SK-N-SH treated with all-trans-retinoic acid at 6 μM for 48 hours (cell line): Measurements from ENCODE around the gene TMEM9B.

Experiments used
- ATAC-seq: fragments of 200-7000 bp; cut with Tn5 transposase; 3 replicates; pipeline ENCODE4 v1.9.1; 2020; ENCODE audit warnings: mild to moderate bottlenecking, moderate library complexity
- ARNTL ChIP-seq: fragments of 450-650 bp; formaldehyde crosslinking; IDR thresholded peaks from 2 replicates; pipeline ENCODE4 v1.5.0; 2020; ENCODE audit warnings: low read depth, mild to moderate bottlenecking, moderate library complexity, borderline replicate concordance
- BACH2 ChIP-seq: fragments of 250-450 bp; sonication (Bioruptor Pico); IDR thresholded peaks from 2 replicates; pipeline ENCODE4 v1.9.0; 2021; ENCODE audit warnings: mild to moderate bottlenecking, borderline replicate concordance
- CREB5 ChIP-seq: fragments of 250-450 bp; sonication (Bioruptor Pico); IDR thresholded peaks from 2 replicates; pipeline ENCODE4 v1.5.1; 2020; ENCODE audit warnings: low read depth, mild to moderate bottlenecking, moderate library complexity
- CSDC2 ChIP-seq: fragments of 250-450 bp; sonication (Bioruptor Pico); IDR thresholded peaks from 2 replicates; pipeline ENCODE4 v1.5.0; 2020; ENCODE audit warnings: mild to moderate bottlenecking, moderate library complexity
- CSRNP3 ChIP-seq: fragments of 250-450 bp; sonication (Bioruptor Pico); IDR thresholded peaks from 2 replicates; pipeline ENCODE4 v1.5.1; 2021; ENCODE audit warnings: mild to moderate bottlenecking, moderate library complexity
- ESRRG ChIP-seq: fragments of 250-450 bp; sonication (Bioruptor Pico); IDR thresholded peaks from 2 replicates; pipeline ENCODE4 v1.6.1; 2021; ENCODE audit warnings: mild to moderate bottlenecking
- GLIS3 ChIP-seq: fragments of 250-450 bp; sonication (Bioruptor Pico); IDR thresholded peaks from 2 replicates; pipeline ENCODE4 v1.5.0; 2020; ENCODE audit warnings: mild to moderate bottlenecking, moderate library complexity
- ISL1 ChIP-seq: fragments of 250-450 bp; sonication (Bioruptor Pico); IDR thresholded peaks from 2 replicates; pipeline ENCODE4 v2.1.2; 2022; ENCODE audit warnings: mild to moderate bottlenecking, moderate library complexity
- PATZ1 ChIP-seq: fragments of 250-450 bp; sonication (Bioruptor Pico); IDR thresholded peaks from 2 replicates; pipeline ENCODE4 v1.8.0; 2020; ENCODE audit warnings: mild to moderate bottlenecking, moderate library complexity, borderline replicate concordance
- POU6F1 ChIP-seq: fragments of 250-450 bp; sonication (Bioruptor Pico); IDR thresholded peaks from 2 replicates; pipeline ENCODE4 v1.8.0; 2021; ENCODE audit warnings: low read depth, mild to moderate bottlenecking, moderate library complexity, borderline replicate concordance
- PPARA ChIP-seq: fragments of 250-450 bp; sonication (Bioruptor Pico); IDR thresholded peaks from 2 replicates; pipeline ENCODE4 v1.5.0; 2020; ENCODE audit warnings: mild to moderate bottlenecking, borderline replicate concordance
- RARB ChIP-seq: fragments of 250-450 bp; sonication (Bioruptor Pico); IDR thresholded peaks from 2 replicates; pipeline ENCODE4 v1.8.0; 2021; ENCODE audit warnings: mild to moderate bottlenecking, moderate library complexity
- SNAI2 ChIP-seq: fragments of 250-450 bp; sonication (Bioruptor Pico); IDR thresholded peaks from 2 replicates; pipeline ENCODE4 v1.5.0; 2020; ENCODE audit warnings: mild to moderate bottlenecking, moderate library complexity
- TCF4 ChIP-seq: fragments of 250-450 bp; sonication (Bioruptor Pico); IDR thresholded peaks from 2 replicates; pipeline ENCODE4 v1.8.0; 2021; ENCODE audit warnings: mild to moderate bottlenecking, moderate library complexity, borderline replicate concordance
- TSHZ2 ChIP-seq: fragments of 250-450 bp; sonication (Bioruptor Pico); IDR thresholded peaks from 2 replicates; pipeline ENCODE4 v1.5.0; 2020; ENCODE audit warnings: mild to moderate bottlenecking, moderate library complexity
- ZC3H10 ChIP-seq: fragments of 250-450 bp; sonication (Bioruptor Pico); IDR thresholded peaks from 2 replicates; pipeline ENCODE4 v1.5.1; 2021; ENCODE audit warnings: mild to moderate bottlenecking, moderate library complexity
- ZFP3 ChIP-seq: fragments of 250-450 bp; sonication (Bioruptor Pico); IDR thresholded peaks from 2 replicates; pipeline ENCODE4 v1.5.0; 2020; ENCODE audit warnings: mild to moderate bottlenecking, moderate library complexity
- ZFP30 ChIP-seq: fragments of 450-650 bp; formaldehyde crosslinking; IDR thresholded peaks from 2 replicates; pipeline ENCODE4 v1.5.0; 2022; ENCODE audit warnings: mild to moderate bottlenecking, moderate library complexity
- ZNF565 ChIP-seq: fragments of 450-650 bp; formaldehyde crosslinking; conservative IDR thresholded peaks from 2 replicates; pipeline ENCODE4 v1.5.0; 2020; ENCODE audit warnings: low read depth, mild to moderate bottlenecking, moderate library complexity
- ZNF70 ChIP-seq: fragments of 450-650 bp; formaldehyde crosslinking; IDR thresholded peaks from 2 replicates; pipeline ENCODE4 v1.5.0; 2020; ENCODE audit warnings: mild to moderate bottlenecking, moderate library complexity
- ZNF8 ChIP-seq: fragments of 450-650 bp; formaldehyde crosslinking; IDR thresholded peaks from 2 replicates; pipeline ENCODE4 v1.5.0; 2020; ENCODE audit warnings: mild to moderate bottlenecking, moderate library complexity

Gene TMEM9B

GRCh38 chr11:8956860-8957259 is 7.4 kb downstream of the TMEM9B start (continued):
- TF ChIP-seq GLIS3 (CRISPR knock-in tag) (no peak), ZFP3 (CRISPR knock-in tag) (no peak), ZFP30 (CRISPR knock-in tag) (no peak)

- no peak for TF ChIP-seq PATZ1 (CRISPR knock-in tag)
- no peak for TF ChIP-seq ZNF8
- TF ChIP-seq CSRNP3 (CRISPR knock-in tag): no peak
- TF ChIP-seq BACH2 (CRISPR knock-in tag): no peak
- no peak for TF ChIP-seq RARB
- no peak for TF ChIP-seq ZFP3 (CRISPR knock-in tag)
- TF ChIP-seq ESRRG (CRISPR knock-in tag): no peak
- no peak for TF ChIP-seq SNAI2 (CRISPR knock-in tag)
- TF ChIP-seq ZC3H10 (CRISPR knock-in tag): no peak
- no peak for TF ChIP-seq ISL1 (CRISPR knock-in tag)
- TF ChIP-seq TCF4 (CRISPR knock-in tag): no peak
- no peak for TF ChIP-seq PPARA
- no peak for TF ChIP-seq ARNTL (CRISPR knock-in tag)
- TF ChIP-seq, all 23 proteins: peak for 0
- ATAC-seq: no peak
Measured at GRCh38 chr11:8948886-8949285, 15.4 kb downstream of the TMEM9B start.

DNA sequence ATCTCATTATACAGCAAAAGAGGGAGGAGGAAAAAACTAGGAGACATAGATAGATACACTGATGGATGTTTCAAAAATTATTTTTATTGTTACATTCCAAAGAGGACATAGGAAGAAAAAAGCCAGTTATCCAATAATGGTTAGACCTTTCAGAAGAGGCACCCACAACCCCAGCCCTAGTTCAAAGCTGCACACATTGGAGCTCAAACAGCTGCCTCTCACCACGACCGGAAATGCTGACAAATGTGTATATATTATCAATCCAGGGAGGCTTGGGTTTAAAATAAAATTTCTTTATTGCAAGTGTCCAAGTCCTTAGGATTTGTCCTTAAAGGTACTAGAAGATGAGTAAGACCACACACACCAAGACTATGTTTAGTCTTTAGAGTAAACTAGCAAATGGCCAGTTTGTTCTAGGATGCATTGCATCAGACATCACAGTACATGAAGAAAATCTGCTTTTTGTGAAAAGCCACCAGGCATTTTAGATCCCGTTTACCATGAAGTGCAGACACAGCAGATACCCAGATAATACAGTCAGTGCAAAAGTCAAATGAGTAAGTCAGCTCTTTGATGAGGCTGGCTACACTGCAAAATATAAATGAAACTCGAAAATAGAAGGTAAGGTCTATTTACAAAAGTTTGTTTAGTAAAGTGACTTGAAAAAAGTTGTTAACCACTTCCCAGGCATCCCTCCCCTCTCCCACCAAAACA is 16.9 kb downstream of the TMEM9B start:
- TF ChIP-seq ARNTL (CRISPR knock-in tag): no peak
- no peak for ATAC-seq

GRCh38 chr11:8942518-8943066 is 21.6 kb downstream of the TMEM9B start, which contains the start of gene ASCL3:
Gene ASCL3 (minus strand): TSS chr11:8943016. CDS start chr11:8938161, 4,855 bp downstream.
- TF ChIP-seq ESRRG (CRISPR knock-in tag) (no peak), TSHZ2 (CRISPR knock-in tag) (no peak), GLIS3 (CRISPR knock-in tag) (no peak), ZNF70 (CRISPR knock-in tag) (no peak), ZNF565 (CRISPR knock-in tag) (no peak), ARNTL (CRISPR knock-in tag) (no peak), CSRNP3 (CRISPR knock-in tag) (no peak), CREB5 (no peak), TCF4 (CRISPR knock-in tag) (no peak), PPARA (no peak), CSDC2 (CRISPR knock-in tag) (no peak), POU6F1 (CRISPR knock-in tag) (no peak), ZNF8 (no peak), ZC3H10 (CRISPR knock-in tag) (no peak), RARB (no peak), PATZ1 (CRISPR knock-in tag) (no peak), ISL1 (CRISPR knock-in tag) (no peak)
- peak; percentile 93 for ATAC-seq
